ENCODE data around the gene SPATA25.
A peak's percentile ranks its signal among the peaks of the same experiment; 100 is the strongest.

The SPATA25 gene

DNA sequence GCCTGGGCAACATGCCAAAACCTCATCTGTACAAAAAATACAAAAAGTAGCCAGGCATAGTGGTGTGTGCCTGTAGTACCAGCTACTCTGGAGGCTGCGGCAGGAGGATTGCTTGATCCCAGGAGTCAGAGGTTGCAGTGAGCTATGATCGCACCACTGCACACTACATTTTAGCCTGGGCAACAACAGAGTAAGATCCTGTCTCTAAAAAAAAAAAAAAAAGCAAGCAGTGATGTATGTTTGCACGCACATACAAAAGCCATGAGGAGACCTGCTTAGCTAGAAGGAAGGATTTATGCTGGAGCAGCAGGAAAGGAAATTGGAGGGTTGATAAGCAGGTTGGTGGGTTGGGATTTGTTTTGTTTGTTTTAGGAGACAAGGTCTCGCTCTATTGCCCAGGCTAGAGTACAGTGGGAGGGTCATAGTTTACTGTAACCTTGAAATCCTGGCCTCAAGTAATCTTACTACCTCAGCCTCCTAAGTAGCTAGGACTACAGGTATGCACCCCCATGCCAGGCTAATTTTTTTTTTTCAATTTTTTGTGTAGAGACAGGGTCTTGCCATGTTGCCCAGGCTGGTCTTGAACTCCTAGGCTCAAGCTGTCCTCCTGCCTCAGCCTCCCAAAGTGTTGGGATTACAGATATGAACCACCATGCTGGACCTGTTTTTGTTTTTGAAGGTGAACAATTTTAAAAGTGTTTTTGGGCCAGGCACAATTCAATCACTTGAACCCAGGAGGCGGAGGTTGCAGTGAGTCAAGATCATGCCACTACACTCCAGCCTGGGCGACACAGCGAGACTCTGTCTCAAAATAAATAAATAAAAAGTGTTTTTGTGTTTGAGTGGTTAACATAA is 26.0 kb downstream of the SPATA25 start:
- DNase-seq = no peak

DNA sequence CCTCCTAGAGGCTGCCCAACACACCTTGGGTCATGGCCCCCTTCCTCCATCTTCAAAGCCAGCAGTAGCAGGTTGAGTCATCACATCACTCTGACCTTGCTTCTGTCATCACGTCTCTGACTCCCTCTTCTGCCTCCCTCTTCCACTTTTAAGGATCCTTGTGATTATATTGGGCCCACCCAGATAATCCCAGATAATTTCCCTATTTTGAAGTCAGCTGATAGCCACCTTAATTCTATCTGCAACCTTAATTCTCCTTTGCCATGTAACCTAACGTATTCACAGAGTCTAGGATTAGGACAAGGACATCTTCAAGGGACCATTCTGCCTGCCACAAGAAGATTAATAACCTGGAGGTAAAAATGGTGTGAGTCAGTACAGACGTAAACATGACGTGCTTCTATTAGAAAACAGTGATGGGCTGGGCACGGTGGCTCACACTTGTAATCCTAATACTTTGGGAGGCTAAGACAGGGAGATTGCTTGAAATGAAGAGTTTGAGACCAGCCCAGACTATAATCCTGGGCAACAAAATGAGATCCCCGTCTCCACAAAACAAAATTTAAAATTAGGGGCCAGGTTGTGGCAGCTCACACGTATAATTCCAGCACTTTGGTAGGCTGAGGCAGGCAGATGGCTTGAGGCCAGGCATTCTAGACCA is 26.7 kb downstream of the SPATA25 start:
- no peak for DNase-seq

DNA sequence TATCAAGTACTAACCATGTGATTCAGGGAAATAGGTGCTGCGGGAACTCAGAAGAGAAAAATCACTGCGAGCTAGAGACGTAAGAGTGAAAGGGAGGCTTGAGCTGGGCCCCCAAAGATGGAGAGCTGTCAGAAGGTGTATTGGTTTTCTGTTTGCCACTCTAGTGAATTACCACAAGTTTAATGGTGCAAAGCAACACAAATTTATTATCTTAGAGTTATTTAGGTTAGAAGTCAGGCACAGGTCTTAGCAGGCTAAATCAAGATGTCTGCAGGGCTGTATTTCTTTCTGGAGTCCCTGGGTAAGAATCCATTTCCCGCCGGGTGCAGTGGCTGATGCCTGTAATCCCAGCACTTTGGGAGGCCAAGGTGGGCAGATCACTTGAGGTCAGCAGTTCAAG is 27.5 kb downstream of the SPATA25 start:
- DNase-seq = no peak

DNA sequence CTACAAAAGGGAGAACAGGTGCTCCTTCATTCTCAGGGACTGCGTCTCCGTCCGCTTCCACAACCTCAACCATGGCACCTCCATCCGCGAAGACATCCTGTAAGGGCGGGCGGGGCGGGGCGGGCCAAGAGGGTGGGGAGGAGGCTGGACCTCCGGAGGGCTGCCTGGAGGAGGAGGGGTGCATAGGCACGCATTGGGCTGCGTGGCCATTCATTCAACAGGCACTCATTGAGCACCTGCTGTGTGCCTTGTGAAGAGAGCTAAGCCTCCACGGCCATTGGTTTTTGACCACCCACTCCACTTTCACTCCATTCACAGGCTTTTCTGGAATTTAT is 29.6 kb downstream of the SPATA25 start:
- no peak for DNase-seq

DNA sequence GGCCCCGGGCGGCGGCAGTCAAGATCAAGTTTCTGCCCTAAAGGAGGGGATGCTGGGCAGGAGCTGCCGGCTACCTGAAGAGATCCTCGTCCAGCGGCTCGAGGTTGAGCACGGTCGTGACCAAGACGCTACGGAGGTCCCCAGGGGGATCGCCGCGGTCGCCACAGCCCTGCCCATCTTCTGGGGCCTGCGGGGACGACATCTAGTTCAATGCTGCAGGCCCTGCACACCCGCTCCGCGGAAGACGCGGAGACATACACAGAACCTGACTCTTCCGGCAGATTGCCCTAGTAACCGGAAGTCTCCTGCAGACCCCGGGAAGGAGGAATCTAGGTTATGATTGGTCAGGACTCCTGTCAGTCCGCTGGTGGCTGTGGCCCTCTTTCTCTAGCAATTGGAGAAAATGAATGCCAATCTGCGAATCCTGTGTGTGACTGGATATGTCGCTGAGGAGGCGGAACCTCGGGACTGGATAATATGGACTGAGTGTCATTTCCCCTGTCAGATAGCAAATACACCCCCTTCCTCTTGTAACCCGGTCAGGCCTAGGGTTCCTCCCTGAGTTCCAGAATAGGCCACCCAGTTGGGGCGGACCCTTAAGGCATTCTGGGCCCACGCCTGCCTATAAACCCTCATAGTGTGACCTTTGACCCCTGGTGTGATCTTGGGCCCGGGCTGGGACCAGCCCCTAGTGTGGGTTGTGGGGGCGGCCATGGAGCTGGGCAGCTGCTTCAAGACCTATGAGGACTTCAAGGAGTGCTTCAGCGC is 30.1 kb downstream of the SPATA25 start, which contains the start of the genes ACOT8 and ZSWIM3:
Gene ACOT8 (minus strand): TSS at position 279 of the 768 bp plus-strand sequence. CDS start 77 bp downstream, at position 202.
Gene ZSWIM3 (plus strand): TSS at position 501 of the 768 bp plus-strand sequence. CDS start 212 bp downstream, at position 713.
- DNase-seq = peak; percentile 99

DNA sequence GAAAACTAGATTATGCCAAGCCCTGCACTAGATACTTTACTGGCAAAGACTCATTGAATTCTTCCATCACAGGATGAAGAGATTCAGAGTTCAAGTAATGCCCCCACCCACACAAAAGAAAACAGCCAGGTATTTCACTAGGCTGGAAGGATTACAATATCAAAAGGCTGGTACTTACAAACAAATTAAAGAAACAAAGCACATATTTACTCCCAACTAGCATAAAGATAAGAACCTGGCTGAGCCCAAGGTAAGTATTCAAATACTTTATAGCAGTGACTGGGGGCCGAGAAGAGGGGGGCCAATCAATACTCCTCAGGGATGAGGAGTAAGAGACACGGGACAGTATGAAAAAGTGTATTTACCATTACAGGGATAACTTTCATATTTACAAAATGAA is 33.9 kb downstream of the SPATA25 start:
- no peak for DNase-seq

DNA sequence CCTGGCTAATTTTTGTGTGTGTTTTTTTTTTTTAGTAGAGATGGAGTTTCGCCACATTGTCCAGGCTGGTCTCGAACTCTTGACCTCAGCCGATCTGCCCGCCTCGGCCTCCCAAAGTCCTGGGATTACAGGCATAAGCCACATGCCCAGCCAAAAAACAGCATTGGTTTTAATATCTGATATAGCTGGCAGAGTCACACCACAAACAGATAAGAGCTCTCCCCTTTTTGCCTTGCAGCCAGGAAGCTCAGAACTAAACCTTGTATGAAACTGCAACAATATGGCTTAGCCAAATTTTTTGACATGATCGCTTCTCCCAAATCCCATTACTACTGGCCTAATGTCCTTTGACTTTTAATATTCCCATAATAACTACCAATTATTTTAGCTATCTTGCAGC is 35.1 kb downstream of the SPATA25 start:
- DNase-seq = no peak

DNA sequence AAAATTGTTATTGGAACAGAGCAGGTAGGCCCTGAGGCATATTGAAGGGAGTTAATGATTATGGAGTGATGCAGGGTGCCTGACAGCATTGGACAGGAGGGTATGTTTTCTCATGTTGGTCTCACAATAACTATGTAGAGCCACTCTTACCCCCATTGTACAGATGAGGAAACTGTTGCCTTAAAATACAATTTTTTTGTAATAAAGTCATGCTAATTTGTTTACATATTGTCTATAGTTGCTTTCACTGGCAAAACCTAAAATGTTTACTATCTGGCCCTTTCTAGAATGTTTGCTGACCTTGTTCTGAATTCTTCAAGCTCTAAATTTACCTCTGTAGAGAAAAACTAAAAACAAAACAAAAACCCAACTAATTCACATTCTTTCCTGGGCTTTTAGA is 35.9 kb downstream of the SPATA25 start:
- no peak for DNase-seq

DNA sequence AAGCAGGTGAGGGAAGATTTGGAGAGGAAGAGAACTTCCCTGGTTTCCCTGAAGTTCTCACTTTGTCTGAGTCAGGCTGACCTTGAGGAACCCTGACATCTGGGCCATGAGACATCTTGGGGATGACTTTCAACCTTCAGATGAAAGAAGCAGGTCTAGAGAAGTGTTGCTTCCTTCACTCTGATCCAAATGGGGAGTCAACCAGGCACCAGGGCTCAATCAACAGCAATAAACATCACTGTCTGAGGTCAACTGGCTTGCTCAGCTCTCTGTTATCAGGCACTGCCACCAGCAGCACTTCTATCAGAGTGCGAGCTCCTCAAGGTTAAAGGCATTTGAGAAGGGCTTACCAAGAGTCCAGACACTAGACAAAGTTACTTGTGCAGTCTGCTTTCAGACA is 36.5 kb downstream of the SPATA25 start:
- no peak for DNase-seq

DNA sequence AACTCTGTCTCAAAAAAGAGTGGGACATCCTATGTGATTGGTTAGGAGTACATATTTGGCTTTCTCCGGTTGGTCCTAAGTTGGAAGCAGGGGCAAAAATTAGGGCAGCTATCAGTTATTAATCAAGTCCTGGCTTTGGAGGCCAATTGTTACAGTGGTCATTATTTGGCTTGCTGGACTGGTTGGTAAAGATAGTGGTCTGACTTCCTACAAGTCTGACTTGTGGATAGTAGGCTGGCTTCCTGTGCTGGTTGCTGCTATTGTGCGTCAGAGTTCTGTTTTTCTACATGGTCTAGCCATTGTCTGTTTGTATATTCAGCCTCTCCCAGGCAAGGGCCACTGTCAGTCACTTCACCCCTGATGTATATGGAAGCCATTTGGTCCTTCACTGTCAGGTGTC is 37.2 kb downstream of the SPATA25 start:
- no peak for DNase-seq

DNA sequence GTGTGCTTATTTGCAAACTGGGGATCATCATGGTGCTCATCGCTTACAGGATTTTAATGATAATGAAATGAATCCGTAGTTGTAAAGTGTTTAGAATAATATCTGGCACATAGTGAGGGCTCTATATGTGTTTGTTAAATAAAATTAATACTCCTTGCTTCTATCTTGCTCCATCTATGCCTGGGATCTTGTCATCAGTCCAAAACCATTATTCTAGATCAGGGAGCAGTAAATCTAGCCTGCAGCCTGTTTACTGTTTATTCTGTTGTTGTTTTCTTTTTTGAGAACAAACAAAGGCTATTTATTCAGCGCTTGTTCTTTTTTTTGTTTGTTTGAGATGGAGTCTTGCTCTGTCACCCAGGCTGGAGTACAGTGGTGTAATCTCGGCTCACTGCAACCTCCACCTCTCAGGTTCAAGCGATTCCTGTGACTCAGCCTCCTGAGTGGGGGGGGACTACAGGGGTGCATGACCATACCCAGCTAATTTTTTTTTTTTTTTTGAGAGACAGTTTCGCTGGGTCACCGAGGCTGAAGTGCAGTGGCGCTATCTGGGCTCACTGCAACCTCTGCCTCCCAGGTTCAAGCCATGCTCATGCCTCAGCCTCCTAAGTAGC is 38.3 kb downstream of the SPATA25 start:
- DNase-seq = no peak

DNA sequence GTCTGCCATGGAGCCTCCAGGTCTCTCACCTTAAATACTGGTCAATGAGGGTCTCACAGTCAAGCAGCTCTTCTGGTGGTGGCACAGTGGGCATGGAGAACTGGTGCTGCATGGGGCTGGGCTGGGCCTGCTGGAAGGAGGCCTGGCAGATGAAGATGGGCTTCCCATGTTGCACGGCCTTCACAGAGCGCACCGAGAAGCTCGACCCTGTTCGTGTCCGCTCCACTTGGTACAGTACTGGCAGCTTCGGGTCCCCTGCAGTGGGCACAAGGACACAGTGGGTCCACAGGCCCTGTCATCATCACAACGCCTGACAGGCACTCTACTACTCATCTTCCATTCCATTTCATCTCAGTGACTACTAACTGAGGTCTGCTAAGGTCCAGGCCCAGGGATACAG is 39.0 kb downstream of the SPATA25 start:
- DNase-seq = no peak

DNA sequence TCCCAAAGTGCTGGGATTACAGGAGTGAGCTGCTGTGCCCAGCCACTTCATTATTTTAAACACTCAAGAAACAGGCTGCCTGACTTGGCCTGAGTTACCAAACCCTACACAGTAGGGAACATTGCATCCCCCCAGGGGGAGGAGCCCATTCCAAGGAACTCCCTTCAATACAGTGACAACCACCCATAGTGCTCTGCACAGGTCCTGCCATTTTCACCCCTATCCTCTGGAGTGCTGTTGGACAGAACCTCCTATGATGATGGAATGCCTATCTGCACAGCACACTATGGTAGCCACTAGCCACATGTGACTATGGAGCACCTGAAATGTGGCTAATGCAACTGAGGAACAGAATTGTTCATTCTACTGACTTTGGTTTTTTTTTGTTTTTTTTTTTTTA is 42.0 kb downstream of the SPATA25 start:
- no peak for DNase-seq

DNA sequence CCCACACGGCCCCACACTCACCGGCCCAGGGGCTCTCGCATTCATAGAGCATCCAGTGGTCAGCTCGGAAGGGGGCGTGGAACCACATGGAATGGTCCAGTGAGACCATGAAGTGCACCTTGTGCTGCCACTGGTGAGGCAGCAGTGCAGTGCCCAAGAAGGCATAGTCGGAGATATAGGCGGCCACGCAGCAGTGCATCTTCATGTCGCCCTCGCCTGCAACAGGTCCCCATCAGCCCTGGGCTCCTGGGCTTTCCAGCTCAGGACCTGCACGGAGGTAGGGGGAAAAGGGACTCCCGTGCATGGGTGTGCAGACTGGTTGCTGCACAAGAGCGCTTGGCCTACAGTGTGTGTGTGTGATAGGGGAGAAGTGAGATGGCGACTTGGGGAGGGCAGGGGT is 43.9 kb downstream of the SPATA25 start:
- no peak for DNase-seq

DNA sequence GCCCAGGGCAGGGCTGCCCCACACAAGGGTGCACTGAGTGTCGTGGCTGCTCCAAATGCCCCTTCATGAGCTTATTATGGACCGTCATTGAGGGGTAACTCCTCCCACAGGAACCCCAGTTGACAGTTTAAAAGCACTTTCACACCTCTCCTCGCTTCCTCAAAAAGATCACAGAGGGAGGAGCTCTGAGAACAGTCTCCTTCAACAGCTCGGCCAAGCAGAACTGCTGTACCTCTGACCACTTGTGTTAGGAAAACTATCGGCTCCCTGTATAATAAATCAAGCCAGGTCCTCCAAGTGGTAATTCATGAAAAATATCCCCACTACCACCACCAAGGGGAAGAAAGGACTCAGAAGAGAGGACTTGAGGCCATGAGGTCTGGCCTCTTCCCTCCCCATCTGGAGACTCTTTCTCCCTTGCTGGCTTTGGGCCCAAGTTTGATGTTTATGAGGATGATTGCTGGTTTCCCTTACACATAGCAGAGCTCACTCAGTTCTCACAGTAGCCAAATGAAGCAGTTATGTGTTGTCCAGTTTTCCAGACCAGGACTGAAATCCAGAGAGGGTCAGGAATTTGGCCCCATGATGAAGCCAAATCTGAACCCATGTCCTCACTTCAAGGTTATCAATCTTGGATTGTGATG is 45.1 kb downstream of the SPATA25 start:
- no peak for DNase-seq

DNA sequence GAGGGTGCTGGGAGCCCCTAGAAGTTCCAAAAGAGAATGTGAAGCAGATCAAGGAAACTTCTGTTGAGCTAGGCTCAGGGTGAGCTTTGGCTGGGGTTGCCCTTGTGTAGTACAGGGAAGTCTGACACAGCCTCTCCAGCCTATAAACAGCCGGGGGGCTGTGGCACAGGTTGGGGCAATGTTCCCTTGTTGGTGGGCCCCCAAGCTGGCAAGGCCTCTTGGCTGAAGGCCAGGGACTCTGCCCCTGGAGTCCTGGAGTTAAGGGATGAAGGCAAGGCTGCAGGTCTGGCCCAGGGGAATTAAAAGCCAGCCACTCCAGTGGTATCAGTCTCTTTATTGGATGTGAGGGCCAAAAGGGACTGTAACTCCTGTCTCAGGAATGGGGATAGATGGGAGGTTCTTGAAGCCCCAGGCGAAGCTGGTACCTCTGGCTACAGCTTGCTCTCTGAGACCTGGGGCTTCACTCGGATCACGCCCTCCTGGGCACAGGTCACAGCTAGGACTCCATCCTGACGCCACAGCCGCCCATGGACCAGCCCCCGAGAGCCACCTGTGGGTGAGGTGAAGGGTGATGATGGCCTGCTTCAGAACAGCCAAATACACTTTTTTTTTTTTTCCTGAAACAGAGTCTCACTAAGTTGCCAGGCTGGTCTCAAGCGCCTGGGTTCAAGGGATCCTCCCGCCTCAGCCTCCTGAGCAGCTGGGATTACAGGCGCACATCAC is 45.9 kb downstream of the SPATA25 start:
- DNase-seq = no peak

DNA sequence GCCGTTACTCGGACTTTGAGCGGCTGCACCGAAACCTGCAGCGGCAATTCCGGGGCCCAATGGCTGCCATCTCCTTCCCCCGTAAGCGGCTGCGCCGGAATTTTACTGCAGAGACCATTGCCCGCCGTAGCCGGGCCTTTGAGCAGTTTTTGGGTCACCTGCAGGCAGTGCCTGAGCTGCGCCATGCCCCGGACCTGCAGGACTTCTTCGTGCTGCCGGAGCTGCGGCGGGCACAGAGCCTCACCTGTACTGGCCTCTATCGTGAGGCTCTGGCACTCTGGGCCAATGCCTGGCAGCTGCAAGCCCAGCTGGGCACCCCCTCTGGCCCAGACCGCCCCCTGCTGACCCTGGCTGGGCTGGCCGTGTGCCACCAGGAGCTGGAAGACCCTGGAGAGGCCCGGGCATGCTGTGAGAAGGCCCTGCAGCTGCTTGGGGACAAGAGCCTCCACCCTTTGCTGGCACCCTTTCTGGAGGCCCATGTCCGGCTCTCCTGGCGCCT is 46.7 kb downstream of the SPATA25 start:
- no peak for DNase-seq

DNA sequence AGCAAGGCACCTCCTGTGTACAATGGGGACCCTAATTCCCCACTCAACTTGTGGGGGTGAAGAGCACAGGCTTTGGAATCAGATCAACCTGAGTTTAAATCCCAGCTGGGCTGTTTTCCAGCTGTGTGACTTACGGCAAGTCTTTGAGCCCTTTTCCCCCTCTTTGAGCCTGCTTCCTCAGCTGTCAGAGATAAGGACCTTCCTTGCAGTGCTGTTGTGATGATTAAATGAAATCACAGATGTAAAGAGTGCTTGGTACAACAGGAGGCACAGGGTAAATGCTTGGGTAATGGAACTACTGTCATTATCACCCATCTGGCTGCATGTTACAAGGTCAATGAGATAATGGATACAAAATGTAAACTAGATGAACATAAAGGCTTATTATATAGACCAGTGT is 50.6 kb downstream of the SPATA25 start:
- no peak for DNase-seq

Data from islet precursor cell (in vitro differentiated cells).